OCI-LY1 (cell line): ENCODE measurements around the gene CYP2W1.
A peak's percentile ranks its signal among the peaks of the same experiment; 100 is the strongest.

Source experiments
- H2AFZ ChIP-seq: fragments of 200-600 bp; sonication (generic), shearing (Covaris generic); 2 replicates; pipeline ENCODE4 v1.6.0; 2014; ENCODE audit warnings: antibody characterized with exemption, mild to moderate bottlenecking, low read length
- H3F3A ChIP-seq: fragments of 200-600 bp; sonication (generic), shearing (Covaris generic); 2 replicates; pipeline ENCODE4 v1.6.0; 2014; ENCODE audit warnings: mild to moderate bottlenecking, antibody characterized with exemption, low read length, moderate library complexity; ENCODE audit not compliant: insufficient read depth
- H3K27ac ChIP-seq: fragments of 200-600 bp; sonication (generic); 2 replicates; pipeline ENCODE4 v1.5.1; 2014; ENCODE audit warnings: low read length, mixed run types, mild to moderate bottlenecking, low read depth; ENCODE audit not compliant: poor library complexity, severe bottlenecking
- H3K27me3 ChIP-seq: fragments of 200-600 bp; sonication (generic); 2 replicates; pipeline ENCODE4 v1.6.0; 2014; ENCODE audit warnings: antibody characterized with exemption, mild to moderate bottlenecking, low read length, moderate library complexity; ENCODE audit not compliant: insufficient read depth
- H3K36me3 ChIP-seq: fragments of 200-600 bp; sonication (generic); 2 replicates; pipeline ENCODE4 v1.6.1; 2014; ENCODE audit warnings: mild to moderate bottlenecking, antibody characterized with exemption, low read length, moderate library complexity, mixed read lengths; ENCODE audit not compliant: insufficient read depth
- H3K4me1 ChIP-seq: fragments of 200-600 bp; sonication (generic); 2 replicates; pipeline ENCODE4 v1.5.1; 2014; ENCODE audit warnings: mild to moderate bottlenecking, low read length, moderate library complexity; ENCODE audit not compliant: insufficient read depth, severe bottlenecking
- H3K4me2 ChIP-seq: fragments of 200-600 bp; sonication (generic), shearing (Covaris generic); 2 replicates; pipeline ENCODE4 v1.6.1; 2014; ENCODE audit warnings: low read length
- H3K4me3 ChIP-seq: fragments of 200-600 bp; sonication (generic); 2 replicates; pipeline ENCODE4 v1.5.1; 2014; ENCODE audit warnings: low read length, low read depth, mild to moderate bottlenecking, mixed read lengths; ENCODE audit not compliant: poor library complexity, severe bottlenecking
- H3K79me2 ChIP-seq: fragments of 200-600 bp; shearing (Covaris generic); 2 replicates; pipeline ENCODE4 v1.6.1; 2016; ENCODE audit warnings: mixed run types, low read length, mixed read lengths; ENCODE audit not compliant: insufficient read depth
- H3K9ac ChIP-seq: fragments of 200-600 bp; sonication (generic), shearing (Covaris generic); 2 replicates; pipeline ENCODE4 v1.6.1; 2014; ENCODE audit warnings: mild to moderate bottlenecking, low read length, mixed read lengths
- H3K9me2 ChIP-seq: fragments of 200-600 bp; sonication (generic), shearing (Covaris generic); 2 replicates; pipeline ENCODE4 v1.6.1; 2014; ENCODE audit warnings: low read depth, mild to moderate bottlenecking, low read length, mixed read lengths
- H3K9me3 ChIP-seq: fragments of 200-600 bp; shearing (Covaris generic); 2 replicates; pipeline ENCODE4 v1.6.1; 2014; ENCODE audit warnings: low read length, mixed read lengths
- H4K20me1 ChIP-seq: fragments of 200-600 bp; sonication (generic), shearing (Covaris generic); 2 replicates; pipeline ENCODE4 v1.6.0; 2016; ENCODE audit warnings: mild to moderate bottlenecking, low read length; ENCODE audit not compliant: insufficient read depth
- EZH2 ChIP-seq: fragments of 200-600 bp; sonication (generic), shearing (Covaris generic); IDR thresholded peaks from 2 replicates; pipeline ENCODE4 v1.8.0; 2017; ENCODE audit warnings: borderline replicate concordance, mixed run types, mild to moderate bottlenecking, antibody characterized with exemption, low read length, moderate library complexity, mixed read lengths
- TF ChIP-seq, protein P1 (sequence below): fragments of 200-600 bp; sonication (generic), shearing (Covaris generic); IDR thresholded peaks from 2 replicates; pipeline ENCODE4 v1.5.1; 2017; ENCODE audit warnings: mild to moderate bottlenecking, antibody characterized with exemption, low read length, moderate library complexity, mixed read lengths

The CYP2W1 gene

DNA sequence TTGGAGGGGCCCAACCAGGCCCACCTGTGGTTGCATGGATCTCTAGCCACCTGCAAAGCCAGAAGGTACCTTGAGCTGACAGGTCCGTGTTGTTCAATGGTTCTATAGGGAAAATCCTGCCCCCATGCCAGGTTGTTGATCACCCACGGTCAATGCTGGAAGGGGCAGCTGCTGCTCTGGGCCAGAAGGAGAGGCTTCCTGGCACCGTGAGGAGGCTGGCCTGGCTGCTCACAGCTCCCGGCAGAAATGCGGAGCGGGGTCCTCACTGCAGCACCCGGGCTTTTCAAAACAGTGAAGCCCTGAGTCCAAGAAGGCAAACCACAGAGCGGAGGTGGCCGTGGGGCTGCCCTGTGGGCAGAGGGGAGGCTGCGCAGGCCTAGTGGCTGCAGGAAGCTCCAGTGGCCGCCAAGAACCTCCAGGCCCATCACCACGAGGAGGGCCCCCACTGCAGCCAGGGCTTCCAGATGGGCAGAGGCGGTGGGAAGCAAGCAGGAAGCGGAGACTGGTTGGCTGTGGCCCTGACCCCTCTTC, 36.3 kb downstream of the CYP2W1 start:
- Histone ChIP-seq H3K4me1 (peaks cover 31% of the 10 kb centered on the region), H3K27ac (no peak overlapping the region), H3K4me3 (no peak overlapping the region), H3K9ac (no peak overlapping the region), H3K9me3 (no peaks in the 10 kb centered on the region), H3K9me2 (no peaks in the 10 kb centered on the region), H3K36me3 (no peaks in the 10 kb centered on the region), H4K20me1 (no peaks in the 10 kb centered on the region), H3F3A (no peaks in the 10 kb centered on the region), H3K79me2 (no peaks in the 10 kb centered on the region), H3K27me3 (no peaks in the 10 kb centered on the region), H3K4me2 (no peak overlapping the region), H2AFZ (no peak overlapping the region)
- TF ChIP-seq, protein P1, sequence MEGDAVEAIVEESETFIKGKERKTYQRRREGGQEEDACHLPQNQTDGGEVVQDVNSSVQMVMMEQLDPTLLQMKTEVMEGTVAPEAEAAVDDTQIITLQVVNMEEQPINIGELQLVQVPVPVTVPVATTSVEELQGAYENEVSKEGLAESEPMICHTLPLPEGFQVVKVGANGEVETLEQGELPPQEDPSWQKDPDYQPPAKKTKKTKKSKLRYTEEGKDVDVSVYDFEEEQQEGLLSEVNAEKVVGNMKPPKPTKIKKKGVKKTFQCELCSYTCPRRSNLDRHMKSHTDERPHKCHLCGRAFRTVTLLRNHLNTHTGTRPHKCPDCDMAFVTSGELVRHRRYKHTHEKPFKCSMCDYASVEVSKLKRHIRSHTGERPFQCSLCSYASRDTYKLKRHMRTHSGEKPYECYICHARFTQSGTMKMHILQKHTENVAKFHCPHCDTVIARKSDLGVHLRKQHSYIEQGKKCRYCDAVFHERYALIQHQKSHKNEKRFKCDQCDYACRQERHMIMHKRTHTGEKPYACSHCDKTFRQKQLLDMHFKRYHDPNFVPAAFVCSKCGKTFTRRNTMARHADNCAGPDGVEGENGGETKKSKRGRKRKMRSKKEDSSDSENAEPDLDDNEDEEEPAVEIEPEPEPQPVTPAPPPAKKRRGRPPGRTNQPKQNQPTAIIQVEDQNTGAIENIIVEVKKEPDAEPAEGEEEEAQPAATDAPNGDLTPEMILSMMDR: no peak
- no peak for TF ChIP-seq EZH2

DNA sequence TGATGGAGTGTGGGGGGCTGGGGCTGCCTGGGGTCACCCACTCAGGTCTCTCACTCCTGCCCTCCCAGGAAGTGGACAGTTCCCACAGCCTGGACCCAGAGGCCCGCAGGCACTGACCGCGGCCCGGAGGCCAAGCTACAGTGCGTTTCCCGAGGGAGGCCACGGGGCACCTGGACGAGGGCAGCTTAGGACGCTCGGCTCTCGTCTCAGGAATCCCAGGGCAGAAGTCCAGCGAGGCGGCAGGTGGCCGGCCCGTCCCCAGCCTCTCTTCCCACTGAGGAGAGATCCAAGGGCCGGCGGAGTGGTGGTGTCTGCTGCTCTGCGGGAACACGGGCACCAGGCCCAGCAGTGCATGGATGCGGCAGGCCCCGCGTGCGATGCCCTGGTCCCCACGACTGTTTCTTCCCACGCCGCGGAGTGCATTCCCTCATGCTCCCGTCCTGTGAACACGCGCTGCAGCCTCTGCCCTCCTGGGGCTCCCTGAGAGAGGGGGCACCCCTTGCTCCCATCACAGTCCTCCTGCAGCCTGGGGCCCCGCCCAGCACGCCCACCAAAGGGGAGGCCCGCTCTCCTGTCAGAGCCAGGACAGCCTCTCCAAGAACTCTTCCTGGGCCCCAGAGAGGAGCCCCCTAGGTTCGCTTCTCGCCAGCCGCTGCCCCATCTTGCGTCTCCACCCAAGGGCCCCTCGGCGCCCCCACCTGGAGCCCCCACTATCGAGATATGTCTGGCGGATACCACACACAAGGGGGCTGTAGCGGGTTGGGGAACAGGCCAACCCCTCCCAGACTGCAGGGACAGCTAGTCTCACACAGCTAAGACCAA, 37.0 kb downstream of the CYP2W1 start:
- Histone ChIP-seq H4K20me1 (no peaks in the 10 kb centered on the region), H3K79me2 (no peaks in the 10 kb centered on the region), H3K4me1 (peaks cover 31% of the 10 kb centered on the region)

DNA sequence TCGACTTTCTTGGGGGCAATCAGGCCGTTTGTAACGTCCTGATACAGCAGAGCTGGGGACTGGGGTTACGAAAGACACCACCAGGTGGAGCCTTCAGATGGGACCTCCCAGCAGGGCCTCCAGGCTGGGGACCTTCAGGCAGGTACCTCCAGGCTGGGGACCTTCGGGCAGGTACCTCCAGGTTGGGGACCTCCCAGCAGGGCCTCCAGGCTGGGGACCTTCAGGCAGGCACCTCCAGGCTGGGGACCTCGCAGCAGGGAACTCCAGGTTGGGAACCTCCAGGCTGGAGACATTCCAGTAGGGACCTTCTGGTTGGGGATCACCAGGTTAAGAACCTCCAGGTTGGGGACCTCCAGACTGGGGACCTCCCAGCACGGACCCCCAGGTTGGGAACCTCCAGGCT, 37.9 kb downstream of the CYP2W1 start:
- H3K4me2 ChIP-seq: no peak overlapping the region
- no peak overlapping the region for H3K9ac ChIP-seq
- H3K36me3 ChIP-seq: no peaks in the 10 kb centered on the region
- H4K20me1 ChIP-seq: no peaks in the 10 kb centered on the region
- H2AFZ ChIP-seq: no peak overlapping the region
- no peak overlapping the region for H3K27ac ChIP-seq
- H3F3A ChIP-seq: no peaks in the 10 kb centered on the region
- TF ChIP-seq EZH2: no peak
- TF ChIP-seq, protein P1: peak; percentile 65
- no peaks in the 10 kb centered on the region for H3K9me3 ChIP-seq
- H3K4me1 ChIP-seq: peaks cover 31% of the 10 kb centered on the region
- H3K9me2 ChIP-seq: no peaks in the 10 kb centered on the region
- H3K4me3 ChIP-seq: no peak overlapping the region
- H3K79me2 ChIP-seq: no peaks in the 10 kb centered on the region
- H3K27me3 ChIP-seq: no peaks in the 10 kb centered on the region

More for the DNA sequence above, 37.0 kb downstream of the CYP2W1 start:
- H3K9me2 ChIP-seq: no peaks in the 10 kb centered on the region
- H3F3A ChIP-seq: no peaks in the 10 kb centered on the region
- H3K4me2 ChIP-seq: no peak overlapping the region
- H3K36me3 ChIP-seq: no peaks in the 10 kb centered on the region
- H3K9me3 ChIP-seq: no peaks in the 10 kb centered on the region
- no peak overlapping the region for H3K4me3 ChIP-seq
- H3K27me3 ChIP-seq: no peaks in the 10 kb centered on the region
- H3K27ac ChIP-seq: no peak overlapping the region
- H3K9ac ChIP-seq: no peak overlapping the region
- TF ChIP-seq, protein P1: no peak
- H2AFZ ChIP-seq: no peak overlapping the region
